ENCODE data around the gene RASSF4.

RASSF4 gene

GRCh38 chr10:45015590-45015989 is 56.0 kb downstream of the RASSF4 start:
- H3K4me3 ChIP-seq (ENCODE audit: low read length), result no peak overlapping the region
- no peak for DNase-seq (ENCODE audit: low read depth)
- TF ChIP-seq CTCF (conservative IDR thresholded peaks at IDR 0.05; ENCODE audit: low read depth, low read length), result no peak

- no peak for TF ChIP-seq CTCF (conservative IDR thresholded peaks at IDR 0.05; ENCODE audit: low read depth, low read length)
- no peak for DNase-seq (ENCODE audit: low read depth)
These were observed 63.8 kb downstream of the RASSF4 start for GRCh38 chr10:45023426-45023825.

GRCh38 chr10:45034301-45034700 is 74.7 kb downstream of the RASSF4 start:
- TF ChIP-seq CTCF (conservative IDR thresholded peaks at IDR 0.05; ENCODE audit: low read depth, low read length), result no peak
- DNase-seq (ENCODE audit: low read depth), result no peak
- H3K4me3 ChIP-seq (ENCODE audit: low read length), result no peak overlapping the region

More at GRCh38 chr10:45023426-45023825, 63.8 kb downstream of the RASSF4 start:
- no peak overlapping the region for H3K4me3 ChIP-seq (ENCODE audit: low read length)

- H3K4me3 ChIP-seq (ENCODE audit: low read length), result no peak overlapping the region
- no peak for DNase-seq (ENCODE audit: low read depth)
These were observed 76.1 kb downstream of the RASSF4 start for GRCh38 chr10:45035673-45036072.

GRCh38 chr10:45040921-45041542 is 81.4 kb downstream of the RASSF4 start:
- TF ChIP-seq CTCF (conservative IDR thresholded peaks at IDR 0.05; ENCODE audit: low read depth, low read length), result no peak
- DNase-seq (ENCODE audit: low read depth), result no peak
- H3K4me3 ChIP-seq (ENCODE audit: low read length), result no peak overlapping the region

More at GRCh38 chr10:45035673-45036072, 76.1 kb downstream of the RASSF4 start:
- no peak for TF ChIP-seq CTCF (conservative IDR thresholded peaks at IDR 0.05; ENCODE audit: low read depth, low read length)

- DNase-seq (ENCODE audit: low read depth), result no peak
- H3K4me3 ChIP-seq (ENCODE audit: low read length), result no peak overlapping the region
- no peak for TF ChIP-seq CTCF (conservative IDR thresholded peaks at IDR 0.05; ENCODE audit: low read depth, low read length)
These were observed 84.7 kb downstream of the RASSF4 start for GRCh38 chr10:45044290-45044689.
